Muscle layer of duodenum (tissue), 2 donors: Measurements from ENCODE around the gene NRIP3.

Source experiments
- H3K27ac ChIP-seq: one replicate; pipeline ENCODE4 v1.7.0; 2013; ENCODE audit warnings: mild to moderate bottlenecking, low read length
- H3K27me3 ChIP-seq: one replicate; pipeline ENCODE4 v1.7.0; 2013; ENCODE audit warnings: low read depth, mild to moderate bottlenecking, control low read depth, low read length
- H3K36me3 ChIP-seq, 2 donors: one replicate each; pipeline ENCODE4 v1.7.0; 2013; ENCODE audit warnings: low read length in 2 of 2, control low read depth in 1 of 2, mild to moderate bottlenecking in 1 of 2; ENCODE audit not compliant: insufficient read depth in 2 of 2, control insufficient read depth in 1 of 2
- H3K4me1 ChIP-seq, 2 donors: one replicate each; pipeline ENCODE4 v1.7.0; 2013; ENCODE audit warnings: low read length in 2 of 2, mild to moderate bottlenecking in 2 of 2, control low read depth in 1 of 2, moderate library complexity in 1 of 2; ENCODE audit not compliant: insufficient read depth in 2 of 2, control insufficient read depth in 1 of 2
- H3K4me3 ChIP-seq, 2 donors: one replicate each; pipeline ENCODE4 v1.7.0; 2013; ENCODE audit warnings: low read length in 2 of 2, low read depth in 1 of 2, mild to moderate bottlenecking in 1 of 2
- H3K9me3 ChIP-seq, 2 donors: one replicate each; pipeline ENCODE4 v1.7.0; 2013; ENCODE audit warnings: low read length in 2 of 2, control low read depth in 1 of 2, mild to moderate bottlenecking in 1 of 2; ENCODE audit not compliant: control insufficient read depth in 1 of 2
- donor health status: healthy.

Gene NRIP3

GRCh38 chr11:9037046-9037780 lies 33.4 kb upstream of the NRIP3 start:
- H3K4me3 ChIP-seq = no peak overlapping the region
- H3K36me3 ChIP-seq = no peaks in the 10 kb centered on the region
- H3K27ac ChIP-seq = no peak overlapping the region

GRCh38 chr11:9030601-9031000 lies 26.8 kb upstream of the NRIP3 start:
- no peak overlapping the region for H3K4me3 ChIP-seq
- H3K36me3 ChIP-seq = no peaks in the 10 kb centered on the region
- no peaks in the 10 kb centered on the region for H3K27me3 ChIP-seq
- H3K9me3 ChIP-seq = no peaks in the 10 kb centered on the region
- no peak overlapping the region for H3K27ac ChIP-seq
- no peaks in the 10 kb centered on the region for H3K4me1 ChIP-seq

More at GRCh38 chr11:9037046-9037780, 33.4 kb upstream of the NRIP3 start:
- Histone ChIP-seq H3K27me3 (no peaks in the 10 kb centered on the region), H3K4me1 (peaks cover 1 to 8% of the 10 kb centered on the region in 2 donors), H3K9me3 (no peaks in the 10 kb centered on the region)

GRCh38 chr11:9029422-9029821 lies 25.6 kb upstream of the NRIP3 start:
- Histone ChIP-seq H3K4me3 (no peak overlapping the region), H3K4me1 (no peaks in the 10 kb centered on the region), H3K27me3 (no peaks in the 10 kb centered on the region), H3K9me3 (no peaks in the 10 kb centered on the region), H3K27ac (no peak overlapping the region), H3K36me3 (no peaks in the 10 kb centered on the region)

- Histone ChIP-seq H3K27me3 (no peaks in the 10 kb centered on the region), H3K36me3 (no peaks in the 10 kb centered on the region), H3K4me1 (no peaks in the 10 kb centered on the region), H3K4me3 (no peak overlapping the region), H3K27ac (no peak overlapping the region), H3K9me3 (no peaks in the 10 kb centered on the region)
These were observed 24.8 kb upstream of the NRIP3 start for GRCh38 chr11:9028581-9028980.

- Histone ChIP-seq H3K4me3 (no peak overlapping the region), H3K9me3 (no peaks in the 10 kb centered on the region), H3K36me3 (no peaks in the 10 kb centered on the region), H3K27me3 (no peaks in the 10 kb centered on the region), H3K4me1 (peaks cover 0 to 7% of the 10 kb centered on the region in 2 donors), H3K27ac (no peak overlapping the region)
These were observed 21.5 kb upstream of the NRIP3 start for GRCh38 chr11:9025101-9025850.

- Histone ChIP-seq H3K4me1 (peaks cover 0 to 7% of the 10 kb centered on the region in 2 donors), H3K36me3 (no peaks in the 10 kb centered on the region), H3K4me3 (no peak overlapping the region), H3K27ac (no peak overlapping the region), H3K9me3 (no peaks in the 10 kb centered on the region), H3K27me3 (no peaks in the 10 kb centered on the region)
These were observed 19.3 kb upstream of the NRIP3 start for GRCh38 chr11:9022961-9023680.

- Histone ChIP-seq H3K4me1 (peaks cover 0 to 12% of the 10 kb centered on the region in 2 donors), H3K4me3 (no peak overlapping the region), H3K36me3 (no peaks in the 10 kb centered on the region), H3K27me3 (no peaks in the 10 kb centered on the region), H3K9me3 (no peaks in the 10 kb centered on the region), H3K27ac (no peak overlapping the region)
These were observed 17.1 kb upstream of the NRIP3 start for GRCh38 chr11:9020916-9021315.

GRCh38 chr11:9019861-9020260 lies 16.1 kb upstream of the NRIP3 start:
- no peaks in the 10 kb centered on the region for H3K36me3 ChIP-seq
- H3K27me3 ChIP-seq = no peaks in the 10 kb centered on the region
- H3K27ac ChIP-seq = no peak overlapping the region
- H3K4me1 ChIP-seq = peaks cover 0 to 16% of the 10 kb centered on the region in 2 donors
- H3K4me3 ChIP-seq = no peak overlapping the region
- no peaks in the 10 kb centered on the region for H3K9me3 ChIP-seq

- no peaks in the 10 kb centered on the region for H3K36me3 ChIP-seq
- peaks cover 0 to 16% of the 10 kb centered on the region in 2 donors for H3K4me1 ChIP-seq
- H3K27me3 ChIP-seq = no peaks in the 10 kb centered on the region
- no peak overlapping the region for H3K4me3 ChIP-seq
- H3K27ac ChIP-seq = no peak overlapping the region
- no peaks in the 10 kb centered on the region for H3K9me3 ChIP-seq
These were observed 14.0 kb upstream of the NRIP3 start for GRCh38 chr11:9017773-9018172.

GRCh38 chr11:9016916-9017642 lies 13.3 kb upstream of the NRIP3 start:
- Histone ChIP-seq H3K27ac (no peak overlapping the region), H3K36me3 (no peaks in the 10 kb centered on the region), H3K4me1 (peaks cover 0 to 16% of the 10 kb centered on the region in 2 donors), H3K27me3 (no peaks in the 10 kb centered on the region), H3K9me3 (no peaks in the 10 kb centered on the region), H3K4me3 (no peak overlapping the region)

- H3K27ac ChIP-seq = no peak overlapping the region
- H3K36me3 ChIP-seq = no peaks in the 10 kb centered on the region
- no peak overlapping the region for H3K4me3 ChIP-seq
- H3K27me3 ChIP-seq = no peaks in the 10 kb centered on the region
- no peaks in the 10 kb centered on the region for H3K9me3 ChIP-seq
- H3K4me1 ChIP-seq = peaks cover 0 to 12% of the 10 kb centered on the region in 2 donors
These were observed 11.9 kb upstream of the NRIP3 start for GRCh38 chr11:9015677-9016076.
